Upper lobe of left lung (tissue), 4 donors: ENCODE measurements around the gene AMD1.
A peak's percentile ranks its signal among the peaks of the same experiment; 100 is the strongest.

Experiments used
- EP300 ChIP-seq, 4 donors: sonication (generic); formaldehyde crosslinking; IDR thresholded peaks; one replicate each; pipeline ENCODE4 v1.5.1; 2017; ENCODE audit warnings: antibody characterized with exemption in 4 of 4, control low read depth in 2 of 4
- POLR2A ChIP-seq, 4 donors: fragments of 450-650 bp; IDR thresholded peaks; one replicate each; pipeline ENCODE4 v1.5.1; 2016 to 2017; ENCODE audit warnings: antibody characterized with exemption in 4 of 4, mild to moderate bottlenecking in 2 of 4
- TF ChIP-seq, protein P1 (sequence below), 6 experiments: fragments of 450-650 bp in 4 of 6; fragments of 200-600 bp in 2 of 6; sonication (generic) in 2 of 6; IDR thresholded peaks; one replicate each; pipeline ENCODE4 v1.5.1; 2016 to 2019; ENCODE audit warnings: antibody characterized with exemption in 6 of 6

DNA sequence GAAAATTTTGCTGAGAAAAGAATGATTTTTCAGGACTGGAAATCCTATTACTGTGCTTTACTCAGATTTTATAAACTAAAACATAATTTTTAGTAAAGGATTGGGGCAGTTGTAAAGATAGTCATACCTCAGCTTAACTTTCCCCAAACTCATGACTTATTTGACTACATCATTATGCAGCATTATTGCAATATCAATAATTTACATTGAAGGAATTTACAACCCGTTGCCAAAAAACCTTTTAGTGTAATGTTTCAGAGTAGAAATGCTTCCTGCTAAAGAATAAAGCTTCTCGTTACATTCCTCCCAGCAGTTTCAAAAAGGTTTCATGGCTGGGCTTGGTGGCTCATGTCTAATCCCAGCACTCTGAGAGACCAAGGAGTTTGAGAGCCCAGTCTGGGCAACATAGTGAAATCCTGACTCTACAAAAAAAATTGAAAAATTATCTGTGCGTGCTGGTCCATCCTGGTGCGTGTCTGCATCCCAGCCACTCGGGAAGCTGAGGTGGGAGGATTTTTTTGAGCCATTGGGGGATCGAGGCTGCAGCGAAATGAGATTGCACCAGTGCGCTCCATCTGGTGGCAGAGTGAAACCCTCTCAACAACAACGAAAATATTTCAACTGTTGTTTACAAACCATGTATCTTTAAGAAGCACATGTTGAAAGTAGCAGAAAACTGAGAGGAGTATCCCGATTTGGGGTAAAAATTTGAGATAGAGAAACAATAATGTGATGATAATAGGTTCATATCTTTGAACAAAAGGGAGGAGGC is 4.4 kb downstream of the AMD1 start:
- TF ChIP-seq POLR2A (IDR thresholded peaks at IDR 0.05) = no peak
- no peak for TF ChIP-seq EP300 (IDR thresholded peaks at IDR 0.05)
- TF ChIP-seq, protein P1, sequence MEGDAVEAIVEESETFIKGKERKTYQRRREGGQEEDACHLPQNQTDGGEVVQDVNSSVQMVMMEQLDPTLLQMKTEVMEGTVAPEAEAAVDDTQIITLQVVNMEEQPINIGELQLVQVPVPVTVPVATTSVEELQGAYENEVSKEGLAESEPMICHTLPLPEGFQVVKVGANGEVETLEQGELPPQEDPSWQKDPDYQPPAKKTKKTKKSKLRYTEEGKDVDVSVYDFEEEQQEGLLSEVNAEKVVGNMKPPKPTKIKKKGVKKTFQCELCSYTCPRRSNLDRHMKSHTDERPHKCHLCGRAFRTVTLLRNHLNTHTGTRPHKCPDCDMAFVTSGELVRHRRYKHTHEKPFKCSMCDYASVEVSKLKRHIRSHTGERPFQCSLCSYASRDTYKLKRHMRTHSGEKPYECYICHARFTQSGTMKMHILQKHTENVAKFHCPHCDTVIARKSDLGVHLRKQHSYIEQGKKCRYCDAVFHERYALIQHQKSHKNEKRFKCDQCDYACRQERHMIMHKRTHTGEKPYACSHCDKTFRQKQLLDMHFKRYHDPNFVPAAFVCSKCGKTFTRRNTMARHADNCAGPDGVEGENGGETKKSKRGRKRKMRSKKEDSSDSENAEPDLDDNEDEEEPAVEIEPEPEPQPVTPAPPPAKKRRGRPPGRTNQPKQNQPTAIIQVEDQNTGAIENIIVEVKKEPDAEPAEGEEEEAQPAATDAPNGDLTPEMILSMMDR (IDR thresholded peaks at IDR 0.05) = peak in 5 of 6 experiments; percentile 17 to 47 (median 37)
